GM23338 (cell line): Measurements from ENCODE around the gene BCKDK. TPM values are rescaled to one million over a fixed set of nuclear protein-coding genes. Genes with fewer than 3 reads are reported as not detected.

Experiments
- ATAC-seq: fragments of 200-7000 bp; cut with Tn5 transposase; 3 replicates; pipeline ENCODE4 v1.9.1; 2020
- DNase-seq: peaks from one replicate; pipeline ENCODE4 v3.0.0-alpha.2; 2015; ENCODE audit warnings: low spot score
- H2AFZ ChIP-seq: fragments of 200-600 bp; sonication (generic); 2 replicates; pipeline ENCODE4 v1.8.0; 2016; ENCODE audit warnings: antibody characterized with exemption, mild to moderate bottlenecking, moderate library complexity
- H3F3A ChIP-seq: fragments of 200-600 bp; sonication (generic); replicated peaks from 2 replicates; pipeline ENCODE4 v1.8.0; 2017; ENCODE audit warnings: antibody characterized with exemption, mixed run types, low read depth
- H3K27ac ChIP-seq: fragments of 200-600 bp; sonication (generic); 2 replicates; pipeline ENCODE4 v1.6.1; 2016; ENCODE audit warnings: low read depth
- H3K27me3 ChIP-seq: fragments of 200-600 bp; sonication (generic); 2 replicates; pipeline ENCODE4 v1.8.0; 2016; ENCODE audit warnings: mild to moderate bottlenecking, mixed run types, moderate library complexity; ENCODE audit not compliant: insufficient read depth
- H3K36me3 ChIP-seq: fragments of 200-600 bp; sonication (generic); 2 replicates; pipeline ENCODE4 v1.8.0; 2016; ENCODE audit warnings: mild to moderate bottlenecking; ENCODE audit not compliant: insufficient read depth
- H3K4me1 ChIP-seq: fragments of 200-600 bp; sonication (generic); 2 replicates; pipeline ENCODE4 v1.8.0; 2016; ENCODE audit warnings: mild to moderate bottlenecking, moderate library complexity; ENCODE audit not compliant: insufficient read depth
- H3K4me2 ChIP-seq: fragments of 200-600 bp; sonication (generic); 2 replicates; pipeline ENCODE4 v1.7.1; 2017; ENCODE audit warnings: mixed run types
- H3K4me3 ChIP-seq: fragments of 200-600 bp; sonication (generic); 2 replicates; pipeline ENCODE4 v1.6.1; 2016; ENCODE audit warnings: mixed run types
- H3K79me2 ChIP-seq: fragments of 200-600 bp; sonication (generic); replicated peaks from 2 replicates; pipeline ENCODE4 v1.8.0; 2017; ENCODE audit warnings: mild to moderate bottlenecking; ENCODE audit not compliant: insufficient read depth
- H3K9me2 ChIP-seq: fragments of 200-600 bp; sonication (generic); 2 replicates; pipeline ENCODE4 v1.8.0; 2017; ENCODE audit not compliant: insufficient read depth
- H4K20me1 ChIP-seq: fragments of 200-600 bp; sonication (generic); replicated peaks from 2 replicates; pipeline ENCODE4 v1.8.0; 2017; ENCODE audit warnings: mild to moderate bottlenecking; ENCODE audit not compliant: insufficient read depth
- H3K27ac Mint-ChIP-seq: 2 replicates; pipeline ENCODE4 v1.8.0; 2020; ENCODE audit warnings: inconsistent platforms, mild to moderate bottlenecking, moderate library complexity, mixed read lengths
- H3K27me3 Mint-ChIP-seq: 3 replicates; pipeline ENCODE4 v1.8.0; 2022; ENCODE audit warnings: low read depth, mild to moderate bottlenecking, moderate library complexity, mixed read lengths, inconsistent platforms; ENCODE audit not compliant: insufficient read depth, poor library complexity
- H3K36me3 Mint-ChIP-seq: 3 replicates; pipeline ENCODE4 v1.8.0; 2021; ENCODE audit warnings: low read depth, mild to moderate bottlenecking, inconsistent platforms, moderate library complexity, mixed read lengths
- H3K4me1 Mint-ChIP-seq: 3 replicates; pipeline ENCODE4 v1.8.0; 2020; ENCODE audit warnings: mild to moderate bottlenecking, inconsistent platforms, mixed read lengths
- H3K4me3 Mint-ChIP-seq: 3 replicates; pipeline ENCODE4 v1.8.0; 2021; ENCODE audit warnings: moderate library complexity, mild to moderate bottlenecking, inconsistent platforms, mixed read lengths
- H3K9me3 Mint-ChIP-seq: 3 replicates; pipeline ENCODE4 v1.8.0; 2020; ENCODE audit warnings: moderate library complexity, mild to moderate bottlenecking, inconsistent platforms, mixed read lengths
- CREB1 ChIP-seq: fragments of 250-450 bp; sonication (Bioruptor Pico); IDR thresholded peaks from 2 replicates; pipeline ENCODE4 v1.5.0; 2020; ENCODE audit warnings: low read depth, mild to moderate bottlenecking, moderate library complexity
- CTCF ChIP-seq, 2 experiments: fragments of 200-600 bp in 1 of 2; sonication (generic) in 1 of 2; conservative IDR thresholded peaks; 2 replicates each; pipeline versions ENCODE4 v1.5.1 to v1.6.1; 2016 to 2017; ENCODE audit warnings: antibody characterized with exemption in 2 of 2, low read depth in 2 of 2, mild to moderate bottlenecking in 2 of 2, moderate library complexity in 1 of 2
- ETS1 ChIP-seq: IDR thresholded peaks from 2 replicates; pipeline ENCODE4 v1.6.1; 2016; ENCODE audit warnings: antibody characterized with exemption
- EZH2 ChIP-seq: fragments of 200-600 bp; sonication (generic); IDR thresholded peaks from one replicate; pipeline ENCODE4 v1.8.0; 2017; ENCODE audit warnings: antibody characterized with exemption, mild to moderate bottlenecking, low read depth; ENCODE audit not compliant: unreplicated experiment
- EZH2phosphoT487 ChIP-seq: fragments of 200-600 bp; sonication (generic); IDR thresholded peaks from one replicate; pipeline ENCODE4 v1.8.1; 2018; ENCODE audit warnings: antibody characterized with exemption; ENCODE audit not compliant: unreplicated experiment
- NANOG ChIP-seq: IDR thresholded peaks from 2 replicates; pipeline ENCODE4 v1.6.1; 2016; ENCODE audit warnings: antibody characterized with exemption, borderline replicate concordance
- POLR2AphosphoS5 ChIP-seq: IDR thresholded peaks from 2 replicates; pipeline ENCODE4 v1.6.1; 2016; ENCODE audit warnings: antibody characterized with exemption, low read depth
- REST ChIP-seq: IDR thresholded peaks from one replicate; pipeline ENCODE4 v1.6.1; 2018; ENCODE audit warnings: antibody characterized with exemption; ENCODE audit not compliant: unreplicated experiment
- STAT1 ChIP-seq: IDR thresholded peaks from one replicate; pipeline ENCODE4 v1.6.1; 2016; ENCODE audit warnings: antibody characterized with exemption; ENCODE audit not compliant: unreplicated experiment
- ZNF331 ChIP-seq: fragments of 250-450 bp; sonication (Bioruptor Pico); IDR thresholded peaks from 2 replicates; pipeline ENCODE4 v1.5.0; 2020; ENCODE audit warnings: low read depth, mild to moderate bottlenecking, moderate library complexity
- ZNF462 ChIP-seq: fragments of 250-450 bp; sonication (Bioruptor Pico); IDR thresholded peaks from 2 replicates; pipeline ENCODE4 v1.5.0; 2020; ENCODE audit warnings: mild to moderate bottlenecking, moderate library complexity
- polyA plus RNA-seq: library from polyadenylated mRNA; unstranded; fragments of >200 nt; fragmentation: Nextera tagmentation; extraction: Ambion mirVana; gene quantifications from 2 replicates; pipeline ENCODE4 v1.2.1, GENCODE V29; 2016
- total RNA-seq: library from RNA; depleted of rRNA; stranded (reverse); fragments of >200 nt; shearing (Covaris generic); gene quantifications from 2 replicates; pipeline ENCODE4 v1.2.3, GENCODE V29; 2014

The BCKDK gene
- total and polyA plus RNA-seq, 2 experiments from 2014 or later, result 36.1 to 58.9 TPM

GRCh38 chr16:31113121-31114120 lies 5.2 kb downstream of the BCKDK start:
- no peaks in the 10 kb centered on the region for H3K36me3 ChIP-seq
- peaks cover 20% of the 10 kb centered on the region; the same call in 1 of the 2 replicates for H3F3A ChIP-seq
- H3K4me1 ChIP-seq, result peaks cover 4% of the 10 kb centered on the region
- no peak overlapping the region for H3K27ac ChIP-seq
- no peaks in the 10 kb centered on the region for H3K9me2 ChIP-seq
- no peak overlapping the region for H3K4me3 Mint-ChIP-seq
- TF ChIP-seq CTCF (conservative IDR thresholded peaks at IDR 0.05; ENCODE audit: low read depth in 2 of 2), result no peak
- TF ChIP-seq ZNF331, result no peak
- no peak for TF ChIP-seq POLR2AphosphoS5
- no peak for TF ChIP-seq EZH2phosphoT487
- no peak for TF ChIP-seq STAT1
- TF ChIP-seq ZNF462, result no peak
- TF ChIP-seq NANOG, result no peak
- TF ChIP-seq ETS1, result no peak
- no peak for TF ChIP-seq REST
- no peak for TF ChIP-seq EZH2
- no peak for TF ChIP-seq CREB1 (CRISPR knock-in tag)
- H3K9me3 Mint-ChIP-seq, result peaks cover 2% of the 10 kb centered on the region; the same call in 1 of the 3 replicates
- no peak overlapping the region for H3K27ac Mint-ChIP-seq
- ATAC-seq (no peak), DNase-seq (no peak)
- no peak overlapping the region for H3K4me2 ChIP-seq
- no peak overlapping the region for H3K4me3 ChIP-seq
- peaks cover 11% of the 10 kb centered on the region for H4K20me1 ChIP-seq
- H3K27me3 Mint-ChIP-seq, result peaks cover 18% of the 10 kb centered on the region
- H3K4me1 Mint-ChIP-seq, result peaks cover 8% of the 10 kb centered on the region
- peaks cover 5% of the 10 kb centered on the region for H3K79me2 ChIP-seq
- no peaks in the 10 kb centered on the region for H3K27me3 ChIP-seq
- H2AFZ ChIP-seq, result no peak overlapping the region
- peaks cover 35% of the 10 kb centered on the region for H3K36me3 Mint-ChIP-seq
